Ishikawa (cell line): Measurements from ENCODE around the gene WFDC8.

Experiments
- CREB1 ChIP-seq: IDR thresholded peaks from 2 replicates; pipeline ENCODE4 v1.6.1; 2012; ENCODE audit warnings: low read depth
- EGR1 ChIP-seq: IDR thresholded peaks from 2 replicates; pipeline ENCODE4 v1.6.1; 2012
- NFIC ChIP-seq: IDR thresholded peaks from 2 replicates; pipeline ENCODE4 v1.6.1; 2012
- TCF12 ChIP-seq: IDR thresholded peaks from 2 replicates; pipeline ENCODE4 v1.6.1; 2012; ENCODE audit warnings: low read depth
- YY1 ChIP-seq: IDR thresholded peaks from 2 replicates; pipeline ENCODE4 v1.6.1; 2012; ENCODE audit warnings: low read depth

DNA sequence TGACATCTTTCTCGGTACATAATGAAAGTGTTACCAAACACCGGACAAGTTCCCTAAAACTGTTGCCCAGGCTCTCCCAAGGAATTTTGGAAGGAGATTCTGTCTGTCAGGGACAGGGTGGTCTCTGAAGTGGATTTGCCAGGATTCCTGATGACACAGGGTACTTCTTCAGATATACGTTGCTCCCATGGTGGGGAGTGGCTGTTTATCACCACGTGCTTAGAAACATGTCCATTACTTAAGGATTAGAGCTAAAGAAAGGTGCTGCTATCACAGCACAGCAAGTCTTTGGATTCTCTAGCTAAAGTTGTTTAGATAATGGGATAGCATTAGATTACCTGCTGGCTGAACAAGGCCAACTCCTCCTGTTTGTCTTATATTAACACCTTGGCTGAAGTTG, 70.0 kb downstream of the WFDC8 start:
- TF ChIP-seq YY1 (no peak), CREB1 (no peak), NFIC (no peak), TCF12 (no peak), EGR1 (no peak)
